Neural cell (in vitro differentiated cells): ENCODE measurements around the gene SH3BP5. TPM values are rescaled to one million over a fixed set of nuclear protein-coding genes. Genes with fewer than 3 reads are reported as not detected.

Experiments used
- H2AFZ ChIP-seq: fragments of 200-600, 300-800 bp; sonication (generic), shearing (Covaris generic); 2 replicates; pipeline ENCODE4 v1.6.0; 2014; ENCODE audit warnings: low read depth, mild to moderate bottlenecking, antibody characterized with exemption, low read length, moderate library complexity
- H3F3A ChIP-seq: fragments of 200-600 bp; shearing (Covaris generic); 2 replicates; pipeline ENCODE4 v1.6.1; 2016; ENCODE audit warnings: mild to moderate bottlenecking, moderate library complexity, mixed read lengths, antibody characterized with exemption, low read length; ENCODE audit not compliant: insufficient read depth, poor library complexity, severe bottlenecking
- H3K27ac ChIP-seq: fragments of 200-600, 300-800 bp; sonication (generic), shearing (Covaris generic); 2 replicates; pipeline ENCODE4 v1.5.1; 2014; ENCODE audit warnings: mild to moderate bottlenecking, low read length, moderate library complexity
- H3K27me3 ChIP-seq: fragments of 300-800, 200-600 bp; sonication (generic), shearing (Covaris generic); 2 replicates; pipeline ENCODE4 v1.6.0; 2014; ENCODE audit warnings: mild to moderate bottlenecking, low read depth, low read length, moderate library complexity; ENCODE audit not compliant: insufficient read depth
- H3K36me3 ChIP-seq: fragments of 300-800, 200-600 bp; sonication (generic), shearing (Covaris generic); 2 replicates; pipeline ENCODE4 v1.5.1; 2014; ENCODE audit warnings: mild to moderate bottlenecking, antibody characterized with exemption, low read length, moderate library complexity; ENCODE audit not compliant: insufficient read depth
- H3K4me2 ChIP-seq: fragments of 300-800, 200-600 bp; sonication (generic), shearing (Covaris generic); 2 replicates; pipeline ENCODE4 v1.6.0; 2014; ENCODE audit warnings: mild to moderate bottlenecking, low read length
- H3K4me3 ChIP-seq: fragments of 300-800, 200-600 bp; sonication (generic), shearing (Covaris generic); 2 replicates; pipeline ENCODE4 v1.5.1; 2014; ENCODE audit warnings: mild to moderate bottlenecking, low read length, moderate library complexity
- H3K79me2 ChIP-seq: fragments of 200-600 bp; shearing (Covaris generic); replicated peaks from 2 replicates; pipeline ENCODE4 v1.6.0; 2014; ENCODE audit warnings: mild to moderate bottlenecking, low read length, moderate library complexity; ENCODE audit not compliant: insufficient read depth
- H3K9ac ChIP-seq: fragments of 300-800, 200-600 bp; sonication (generic), shearing (Covaris generic); 2 replicates; pipeline ENCODE4 v1.6.1; 2016; ENCODE audit warnings: mild to moderate bottlenecking, low read length, mixed read lengths
- H3K9me2 ChIP-seq: fragments of 200-600 bp; shearing (Covaris generic); 2 replicates; pipeline ENCODE4 v1.6.1; 2016; ENCODE audit warnings: mild to moderate bottlenecking, low read length, mixed read lengths; ENCODE audit not compliant: insufficient read depth
- H3K9me3 ChIP-seq: fragments of 200-600, 300-800 bp; sonication (generic), shearing (Covaris generic); 2 replicates; pipeline ENCODE4 v1.6.1; 2016; ENCODE audit warnings: mild to moderate bottlenecking, mixed run types, low read length, moderate library complexity, mixed read lengths
- H4K20me1 ChIP-seq: fragments of 200-600 bp; shearing (Covaris generic); 2 replicates; pipeline ENCODE4 v1.6.1; 2016; ENCODE audit warnings: mild to moderate bottlenecking, mixed run types; ENCODE audit not compliant: insufficient read depth
- CTCF ChIP-seq: fragments of 450-650 bp; IDR thresholded peaks from 2 replicates; pipeline ENCODE4 v1.5.1; 2014; ENCODE audit warnings: antibody characterized with exemption, mild to moderate bottlenecking, moderate library complexity; ENCODE audit not compliant: poor library complexity, severe bottlenecking
- EP300 ChIP-seq: fragments of 450-650 bp; conservative IDR thresholded peaks from 2 replicates; pipeline ENCODE4 v1.6.1; 2014; ENCODE audit warnings: antibody characterized with exemption, mild to moderate bottlenecking, moderate library complexity; ENCODE audit not compliant: poor library complexity, severe bottlenecking
- EZH2 ChIP-seq: fragments of 200-600, 300-800 bp; shearing (Covaris generic), sonication (generic); IDR thresholded peaks from 2 replicates; pipeline ENCODE4 v1.6.1; 2014; ENCODE audit warnings: antibody characterized with exemption, low read length, borderline replicate concordance, mild to moderate bottlenecking; ENCODE audit not compliant: insufficient read depth, poor library complexity, severe bottlenecking
- RAD21 ChIP-seq: fragments of 450-650 bp; conservative IDR thresholded peaks from 2 replicates; pipeline ENCODE4 v1.6.1; 2014; ENCODE audit warnings: antibody characterized with exemption, mild to moderate bottlenecking, moderate library complexity
- REST ChIP-seq: IDR thresholded peaks from 2 replicates; pipeline ENCODE4 v1.6.1; 2012; ENCODE audit warnings: borderline replicate concordance
- TAF1 ChIP-seq: IDR thresholded peaks from 2 replicates; pipeline ENCODE4 v1.6.1; 2012; ENCODE audit warnings: low read depth
- polyA plus RNA-seq: library from polyadenylated mRNA; depleted of rRNA; stranded (reverse); fragments of >200 nt; gene quantifications from 2 replicates; pipeline ENCODE4 v1.2.3, GENCODE V29; 2014

Gene SH3BP5
- polyA plus RNA-seq, 1 donor from 2014 or later = 166 TPM

- H3K4me2 ChIP-seq = no peak overlapping the region
- no peaks in the 10 kb centered on the region for H3F3A ChIP-seq
- H3K9me3 ChIP-seq = no peaks in the 10 kb centered on the region
- H2AFZ ChIP-seq = no peak overlapping the region
- no peak overlapping the region for H3K9ac ChIP-seq
- no peak overlapping the region for H3K27ac ChIP-seq
- no peak for TF ChIP-seq EP300
- TF ChIP-seq CTCF = no peak
- no peak for TF ChIP-seq RAD21
- TF ChIP-seq TAF1 = no peak
- no peaks in the 10 kb centered on the region for H3K36me3 ChIP-seq
- no peak overlapping the region for H3K4me3 ChIP-seq
- no peaks in the 10 kb centered on the region for H3K79me2 ChIP-seq
- peaks cover 14% of the 10 kb centered on the region for H4K20me1 ChIP-seq
- H3K27me3 ChIP-seq = no peaks in the 10 kb centered on the region
- H3K9me2 ChIP-seq = no peaks in the 10 kb centered on the region
These were observed 66.5 kb downstream of the SH3BP5 start for GRCh38 chr3:15265655-15266509.

- Histone ChIP-seq H3K27me3 (no peaks in the 10 kb centered on the region), H2AFZ (no peak overlapping the region), H3K79me2 (no peaks in the 10 kb centered on the region), H3K9me2 (no peaks in the 10 kb centered on the region), H3F3A (no peaks in the 10 kb centered on the region), H3K9ac (no peak overlapping the region), H3K4me3 (no peak overlapping the region), H4K20me1 (peaks cover 14% of the 10 kb centered on the region), H3K9me3 (no peaks in the 10 kb centered on the region), H3K4me2 (no peak overlapping the region), H3K36me3 (peaks cover 4% of the 10 kb centered on the region), H3K27ac (no peak overlapping the region)
- no peak for TF ChIP-seq REST
- TF ChIP-seq TAF1 = no peak
- TF ChIP-seq CTCF = no peak
- TF ChIP-seq EZH2 = no peak
These were observed 67.9 kb downstream of the SH3BP5 start for GRCh38 chr3:15264486-15264885.
